NCI-H1436 (cell line): Measurements from ENCODE around the gene DDX20.

Experiments used
- DNase-seq: peaks from one replicate; lab custom pipeline; 2025; lab: John Stamatoyannopoulos, UW

DDX20 gene

GRCh38 chr1:111747947-111748346, 7.8 kb upstream of the DDX20 start:
- no peak for DNase-seq

- no peak for DNase-seq
Measured at GRCh38 chr1:111749628-111750027, 6.1 kb upstream of the DDX20 start.

GRCh38 chr1:111750856-111751255, 4.8 kb upstream of the DDX20 start:
- DNase-seq: no peak

- no peak for DNase-seq
Measured at GRCh38 chr1:111751906-111752575, 3.7 kb upstream of the DDX20 start.

GRCh38 chr1:111754984-111755330, 744 bp upstream of the DDX20 start:
- DNase-seq: peak; percentile 85

GRCh38 chr1:111756124-111756513, 418 bp downstream of the DDX20 start:
- no peak for DNase-seq

- DNase-seq: no peak
Measured at GRCh38 chr1:111758373-111758772, 2.7 kb downstream of the DDX20 start.

- no peak for DNase-seq
Measured at GRCh38 chr1:111761717-111762116, 6.0 kb downstream of the DDX20 start.

GRCh38 chr1:111762332-111762731, 6.6 kb downstream of the DDX20 start:
- DNase-seq: no peak

- no peak for DNase-seq
Measured at GRCh38 chr1:111768023-111768422, 12.3 kb downstream of the DDX20 start.

GRCh38 chr1:111768625-111769024, 12.9 kb downstream of the DDX20 start:
- DNase-seq: no peak

GRCh38 chr1:111769517-111770146, 13.9 kb downstream of the DDX20 start:
- DNase-seq: peak; percentile 6

GRCh38 chr1:111770916-111771315, 15.2 kb downstream of the DDX20 start:
- no peak for DNase-seq

GRCh38 chr1:111775966-111776365, 20.3 kb downstream of the DDX20 start:
- DNase-seq: no peak

- no peak for DNase-seq
Measured at GRCh38 chr1:111776391-111776790, 20.7 kb downstream of the DDX20 start.

- no peak for DNase-seq
Measured at GRCh38 chr1:111776861-111777260, 21.2 kb downstream of the DDX20 start.

GRCh38 chr1:111777301-111777700, 21.6 kb downstream of the DDX20 start:
- DNase-seq: no peak

- DNase-seq: no peak
Measured at GRCh38 chr1:111778066-111778465, 22.4 kb downstream of the DDX20 start.

GRCh38 chr1:111778541-111779051, 22.9 kb downstream of the DDX20 start:
- DNase-seq: no peak

GRCh38 chr1:111779546-111779945, 23.8 kb downstream of the DDX20 start:
- no peak for DNase-seq

- DNase-seq: no peak
Measured at GRCh38 chr1:111784273-111784901, 28.7 kb downstream of the DDX20 start.

GRCh38 chr1:111786669-111787207, 31.0 kb downstream of the DDX20 start:
- no peak for DNase-seq

GRCh38 chr1:111789142-111789541, 33.4 kb downstream of the DDX20 start:
- DNase-seq: no peak
